Activated effector memory CD4-positive, alpha-beta T cell treated with anti-CD3 and anti-CD28 coated beads, Interleukin-2, amount 50 U/mL, for 16 hours (primary cell): ENCODE measurements around the gene SLC38A8.

ENCODE experiments used
- DNase-seq: peaks from one replicate; pipeline ENCODE4 v3.0.0-alpha.2; 2020

SLC38A8 gene

DNA sequence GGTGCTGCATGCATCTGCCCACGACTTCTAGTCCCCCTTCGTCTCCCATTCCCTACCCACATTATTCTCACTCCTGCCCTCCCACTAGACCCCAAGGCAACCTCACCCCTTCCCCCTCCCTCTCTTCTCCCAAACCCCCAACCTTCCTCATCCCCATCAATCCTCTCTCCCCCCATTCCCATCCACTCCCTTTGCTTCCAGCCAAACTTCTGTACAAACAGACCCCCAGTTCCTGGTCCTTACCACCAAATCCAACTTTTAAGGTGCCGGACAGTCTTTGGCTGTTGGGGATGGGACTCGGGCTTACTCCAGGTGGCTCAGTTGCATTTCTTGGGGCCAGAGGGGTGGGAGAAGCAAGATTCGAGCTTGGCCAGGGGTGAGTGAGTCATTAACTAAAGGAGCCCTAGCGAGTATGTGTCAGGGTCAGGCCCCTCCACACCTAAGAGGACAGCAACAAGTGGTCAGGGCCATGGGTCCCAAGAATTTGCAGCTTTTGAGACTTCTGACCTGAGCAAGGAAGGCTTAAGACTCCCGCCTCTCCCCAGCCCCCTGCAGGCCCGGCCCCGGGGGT is at the start of gene SLC38A8:
SLC38A8 (minus strand) TSS at position 488 of the 571 bp plus-strand sequence. CDS start 638 bp downstream, outside the sequence.
- DNase-seq = no peak

DNA sequence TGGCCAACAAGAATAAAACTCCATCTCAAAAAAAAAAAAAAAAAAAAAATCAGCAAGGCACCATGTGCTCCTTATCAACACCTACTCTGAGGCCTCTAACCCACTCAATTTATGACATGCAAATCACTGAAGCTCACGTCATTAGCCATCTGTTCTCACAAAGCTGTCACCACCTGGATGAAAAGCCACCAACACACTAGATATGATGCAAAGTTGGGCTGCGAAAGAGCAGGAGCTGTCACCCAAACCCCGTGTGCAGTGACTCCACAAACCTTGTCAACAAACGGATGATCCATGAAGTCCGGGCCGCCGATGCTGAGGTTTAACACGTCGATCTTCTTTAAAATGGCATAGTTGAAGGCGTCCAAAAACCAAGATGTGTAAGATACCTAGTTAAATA is 48.9 kb upstream of the SLC38A8 start:
- no peak for DNase-seq

DNA sequence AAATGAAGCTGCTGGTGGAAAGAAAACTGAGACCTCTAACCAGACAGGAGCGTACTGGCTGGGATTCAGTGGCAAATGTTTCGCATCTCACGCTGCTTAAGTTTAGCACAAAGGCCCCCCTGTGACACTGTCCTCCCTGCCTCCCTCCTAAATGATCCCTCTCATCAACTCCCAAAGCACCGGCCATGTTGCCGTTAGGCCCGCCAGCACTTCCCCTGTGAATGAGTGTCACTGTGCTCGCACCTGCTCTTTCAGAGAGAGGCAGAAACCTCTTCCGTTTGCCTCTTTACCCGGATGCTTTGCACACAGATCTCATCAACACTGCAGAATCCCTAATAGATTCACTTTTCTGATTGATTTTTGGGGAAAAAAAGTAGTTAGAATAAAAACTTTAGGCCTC is 47.6 kb upstream of the SLC38A8 start:
- no peak for DNase-seq

DNA sequence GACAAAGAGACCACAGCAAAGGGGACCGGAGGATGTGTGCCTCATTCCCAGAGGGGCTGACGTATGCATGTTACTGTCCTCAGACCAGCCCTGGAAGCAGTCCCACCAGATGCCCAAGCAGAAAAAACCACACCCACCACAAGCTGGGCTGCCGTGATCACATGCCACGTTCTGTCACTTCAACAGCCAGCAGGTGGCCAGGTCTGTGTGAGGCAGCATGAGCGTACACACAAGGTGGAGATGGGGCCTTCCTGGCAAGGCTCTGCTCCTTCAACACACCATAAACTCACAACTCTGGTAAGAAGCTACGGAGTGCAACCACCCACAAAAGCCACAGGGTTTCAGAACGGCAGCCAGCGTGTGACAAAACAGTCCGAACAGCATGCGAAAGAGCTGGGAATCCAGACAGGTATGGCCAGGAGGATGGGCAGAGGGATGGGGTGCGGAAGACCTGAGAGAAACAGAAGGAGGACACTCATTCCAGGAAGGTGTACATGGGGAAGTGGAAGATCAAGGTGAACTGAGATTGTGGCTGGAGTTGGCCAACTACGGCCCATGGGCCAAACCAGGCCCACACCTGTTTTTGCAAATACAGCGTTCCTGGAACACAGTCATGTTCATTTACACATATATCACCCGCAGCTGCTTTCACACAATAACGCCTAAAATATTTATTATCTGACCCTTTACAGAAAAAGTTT is 46.2 kb upstream of the SLC38A8 start:
- DNase-seq = peak; percentile 74

DNA sequence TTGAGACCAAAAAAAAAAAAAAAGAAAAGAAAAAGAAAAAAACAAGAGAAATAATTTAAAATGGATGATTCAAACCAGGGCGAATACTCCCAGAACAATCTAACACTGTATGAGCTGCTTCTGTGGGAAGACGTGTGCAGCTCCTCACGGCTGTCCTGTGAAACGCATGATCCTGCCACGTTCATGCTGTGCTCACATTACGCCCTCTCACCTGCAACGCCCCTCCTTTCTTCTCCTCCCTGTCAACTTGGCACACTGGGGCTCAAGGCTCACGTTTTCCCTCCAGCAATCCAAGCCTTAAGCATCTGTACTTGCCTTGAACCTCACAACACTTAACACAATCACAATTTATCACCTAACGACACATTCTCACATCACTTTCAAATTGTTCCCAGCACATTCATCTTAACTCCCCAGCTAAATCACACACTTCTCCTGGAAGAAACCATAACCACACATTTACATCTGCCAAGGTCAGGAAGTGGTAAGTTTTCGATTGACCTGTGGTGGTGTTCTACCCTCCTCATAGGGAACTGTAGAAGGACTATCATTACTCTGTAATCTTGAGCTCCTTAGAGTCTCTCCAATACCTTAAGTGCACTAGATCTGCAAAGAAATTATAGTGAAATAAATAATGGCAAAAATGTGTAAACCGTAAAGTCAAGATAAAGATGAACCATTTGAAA is 45.0 kb upstream of the SLC38A8 start:
- no peak for DNase-seq

DNA sequence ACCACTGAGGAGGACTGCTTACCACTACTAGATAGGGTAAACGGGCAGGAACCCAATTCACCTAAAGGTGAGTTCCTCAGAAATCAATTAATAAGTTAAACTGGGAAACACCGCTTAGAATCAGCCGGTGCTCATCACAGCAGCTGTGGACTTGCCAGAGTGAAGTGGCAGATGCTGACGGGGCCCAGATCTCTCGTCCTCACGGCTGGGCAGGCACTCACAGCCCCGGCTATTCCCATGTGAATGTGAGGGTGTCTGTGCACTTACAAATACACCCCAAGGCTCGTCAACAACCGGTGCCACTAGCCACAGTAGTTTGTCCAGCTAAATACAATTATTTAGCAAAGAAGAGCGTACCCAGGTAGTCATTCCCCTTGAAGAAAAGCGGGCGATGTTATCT is 44.4 kb upstream of the SLC38A8 start:
- DNase-seq = no peak

DNA sequence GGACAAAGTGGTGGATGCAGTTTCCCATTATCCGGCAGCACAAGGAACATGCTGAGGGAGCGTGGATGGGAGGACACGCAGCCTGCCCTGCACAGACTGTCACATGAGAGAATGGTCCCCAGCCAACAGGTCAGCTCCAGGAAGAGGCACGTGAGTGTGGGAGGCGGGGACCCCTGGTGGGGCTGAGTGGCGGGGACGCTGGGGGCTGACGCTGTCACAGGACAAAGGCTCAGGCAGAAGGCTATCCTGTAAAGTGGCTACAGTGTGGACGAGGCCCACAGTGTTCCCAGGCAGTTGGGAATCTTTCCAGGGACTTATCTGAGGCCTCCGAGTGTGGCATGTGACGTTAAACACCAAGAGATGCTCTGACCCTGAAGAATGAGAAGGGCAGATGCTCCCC is 43.7 kb upstream of the SLC38A8 start:
- no peak for DNase-seq

DNA sequence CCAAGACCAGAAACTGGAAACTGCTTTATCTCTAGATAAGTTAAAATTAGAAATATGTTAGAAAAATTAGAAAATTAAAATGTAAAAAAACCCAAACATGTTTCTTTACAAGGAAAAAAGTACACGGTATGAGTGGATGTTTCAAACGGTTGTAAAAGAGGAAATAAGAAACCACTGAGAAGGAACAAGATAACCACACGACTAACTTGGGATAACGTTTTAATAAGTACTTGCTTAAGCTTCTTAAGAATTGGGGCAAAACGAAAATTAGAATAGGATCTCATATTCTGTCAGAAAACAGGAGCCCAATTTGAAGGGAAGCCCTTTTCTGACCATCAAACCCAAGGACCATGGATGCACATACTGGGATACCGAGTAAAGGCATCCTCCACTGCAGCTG is 43.2 kb upstream of the SLC38A8 start:
- no peak for DNase-seq

DNA sequence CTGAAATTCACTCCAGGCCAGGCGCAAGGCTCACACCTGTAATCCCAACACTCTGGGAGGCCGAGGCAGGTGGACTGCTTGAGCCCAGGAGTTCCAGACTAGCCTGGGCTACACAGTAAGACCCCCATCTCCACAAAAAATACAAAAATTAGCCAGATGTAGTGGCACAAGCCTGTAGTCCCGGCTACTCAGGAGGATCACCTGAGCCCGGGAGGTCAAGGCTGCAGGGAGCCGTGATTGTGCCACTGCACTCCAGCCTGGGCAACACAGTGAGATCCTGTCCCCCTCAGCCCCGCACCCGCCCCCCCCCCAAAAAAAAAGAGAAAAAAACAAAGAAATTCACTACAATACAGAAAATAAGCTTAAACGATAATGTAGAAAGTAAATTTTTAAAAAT is 42.7 kb upstream of the SLC38A8 start:
- DNase-seq = no peak

DNA sequence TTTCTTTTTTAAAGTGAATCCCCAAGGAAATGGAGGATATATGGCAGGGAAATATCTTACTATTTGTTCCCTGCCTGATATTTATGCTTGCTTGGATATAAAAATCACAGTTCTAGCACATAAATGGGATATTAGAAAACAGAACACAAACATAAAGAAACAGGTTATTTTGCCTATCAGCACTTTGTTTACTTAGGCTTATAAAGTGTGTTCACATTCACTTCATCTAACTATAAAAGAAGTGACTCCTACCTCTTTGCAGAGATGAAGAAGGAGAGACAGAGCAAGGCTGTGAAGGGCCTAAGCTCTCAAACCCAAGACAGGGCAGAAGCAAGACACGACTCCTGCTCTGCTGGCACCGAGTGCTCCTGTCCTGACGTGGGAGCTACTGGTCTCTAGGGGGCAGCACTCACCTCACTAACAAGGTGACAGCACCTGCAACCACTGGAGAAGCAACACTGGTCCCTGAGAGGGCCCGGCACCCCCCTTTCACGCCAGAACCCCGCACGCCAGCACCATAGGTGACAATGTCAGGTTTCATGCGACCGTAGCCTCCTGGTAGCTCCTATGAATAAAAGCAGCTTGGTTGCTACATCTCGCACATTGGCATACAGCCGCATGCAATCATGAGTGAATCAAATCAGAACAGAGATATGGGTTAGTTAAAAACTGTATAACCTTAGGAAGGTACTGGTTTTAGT is 42.1 kb upstream of the SLC38A8 start:
- peak; percentile 88 for DNase-seq

DNA sequence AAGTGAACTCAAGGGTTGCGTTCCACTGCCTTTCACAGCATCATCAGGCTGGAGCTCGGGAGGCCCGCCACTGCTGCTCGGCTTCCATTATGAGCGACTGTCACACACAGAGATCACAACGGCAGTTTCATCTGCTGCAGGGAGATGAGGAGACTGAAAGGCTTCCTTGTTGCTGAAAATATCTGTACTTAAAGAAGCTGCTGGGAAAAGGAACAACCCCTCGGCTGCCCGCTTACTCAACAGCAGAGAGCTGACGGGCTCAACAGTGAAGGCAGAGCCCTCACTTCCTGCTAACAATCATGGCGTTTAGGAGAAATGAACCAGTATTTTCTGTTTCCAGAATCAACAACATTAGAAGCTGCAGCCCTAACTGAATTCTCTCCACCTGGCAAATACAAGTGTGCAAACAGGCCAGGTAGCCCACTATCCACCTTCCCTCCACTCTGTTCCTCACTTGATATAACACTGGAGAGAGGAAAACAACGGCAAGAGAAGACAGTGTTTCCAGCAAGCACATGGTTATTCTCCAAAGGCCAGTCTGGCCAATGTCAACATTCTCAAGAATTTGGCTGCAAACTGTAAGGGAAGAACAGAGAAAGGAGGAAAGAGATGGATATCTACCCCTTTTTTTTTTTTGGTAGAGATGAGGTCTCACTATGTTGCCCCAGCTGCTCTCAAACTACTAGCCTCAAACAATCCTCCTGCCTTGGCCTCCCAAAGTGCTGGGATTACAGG is 40.4 kb upstream of the SLC38A8 start:
- no peak for DNase-seq

DNA sequence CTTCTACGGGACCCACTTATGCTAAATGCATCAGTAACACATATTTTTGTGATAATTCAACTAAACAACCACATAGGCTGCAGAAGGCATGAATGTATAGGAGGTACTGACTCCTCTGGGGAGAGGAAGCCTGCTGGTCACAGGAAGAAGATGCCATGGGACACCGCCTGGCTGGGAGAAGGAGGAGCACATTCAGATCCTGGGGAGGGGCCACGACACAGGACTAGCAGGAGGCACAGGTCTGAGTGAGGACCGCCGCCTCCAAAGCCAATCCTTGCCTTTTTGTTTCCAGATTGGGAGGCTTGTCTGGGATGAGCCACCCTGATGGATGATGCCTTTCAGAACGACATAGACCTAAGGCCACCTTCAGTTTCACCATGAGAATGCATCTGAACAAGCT is 39.5 kb upstream of the SLC38A8 start:
- DNase-seq = no peak

DNA sequence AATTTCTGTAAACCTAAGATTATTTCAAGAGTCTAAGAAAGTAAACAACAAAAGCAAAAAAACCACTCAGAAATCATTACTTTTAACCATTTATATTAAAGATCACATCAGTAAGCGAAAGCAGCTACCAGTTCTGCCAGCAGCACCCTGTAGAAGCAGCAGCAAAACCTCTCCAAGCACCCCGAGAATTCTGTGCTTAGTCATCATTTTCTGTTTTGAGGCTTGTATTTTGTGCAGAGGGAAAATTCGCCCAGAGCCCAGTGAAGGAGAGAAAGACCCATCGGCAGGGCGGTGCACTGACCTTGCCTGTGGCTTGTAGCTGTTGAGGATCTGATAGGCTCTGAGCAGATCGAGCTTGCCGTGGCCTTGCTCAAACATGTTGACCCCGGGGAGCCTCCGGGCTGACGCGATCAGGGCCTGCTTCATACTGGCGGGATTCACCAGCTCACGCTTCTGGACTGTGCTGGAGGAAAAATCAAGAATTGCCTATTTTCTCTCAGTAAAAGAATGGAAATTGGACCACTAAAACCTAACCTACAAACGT is 38.9 kb upstream of the SLC38A8 start:
- no peak for DNase-seq

DNA sequence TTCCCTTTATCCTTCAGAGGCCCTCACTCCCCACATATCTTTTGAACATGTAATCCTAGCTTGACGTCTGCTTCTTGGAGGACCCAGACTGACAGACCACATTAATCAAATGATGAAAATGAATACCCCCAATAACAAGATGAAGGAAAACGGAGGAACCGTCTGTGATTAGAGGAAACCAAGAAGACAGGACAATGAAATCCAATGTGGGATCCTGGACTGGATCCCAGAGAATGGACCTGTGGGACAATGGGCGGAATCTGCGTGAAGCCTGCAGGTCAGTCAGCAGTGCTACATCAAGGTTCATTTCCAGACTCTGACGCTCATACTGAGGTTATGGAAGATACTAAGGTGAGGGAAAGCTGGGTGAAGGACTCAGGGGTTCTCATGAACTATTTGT is 38.2 kb upstream of the SLC38A8 start:
- DNase-seq = no peak

DNA sequence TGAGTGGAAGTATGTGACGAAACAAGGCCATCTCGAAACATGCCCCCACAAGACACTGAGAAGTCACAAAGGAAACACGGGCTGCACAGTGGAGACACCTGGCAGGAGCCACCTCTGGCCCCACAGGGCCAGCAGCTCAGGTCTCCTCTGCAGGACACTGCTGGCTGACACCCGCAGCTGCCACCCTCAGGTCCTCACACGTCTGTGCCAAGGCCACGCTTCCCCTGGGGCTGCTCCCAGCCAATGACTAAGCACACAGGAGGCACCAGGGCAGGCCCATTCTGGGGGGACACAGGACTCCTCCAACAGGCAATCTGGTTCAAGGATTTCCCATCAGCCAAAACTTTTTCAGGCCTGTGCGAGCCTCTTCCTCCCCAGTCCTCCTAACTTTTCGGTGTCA is 37.8 kb upstream of the SLC38A8 start:
- no peak for DNase-seq

DNA sequence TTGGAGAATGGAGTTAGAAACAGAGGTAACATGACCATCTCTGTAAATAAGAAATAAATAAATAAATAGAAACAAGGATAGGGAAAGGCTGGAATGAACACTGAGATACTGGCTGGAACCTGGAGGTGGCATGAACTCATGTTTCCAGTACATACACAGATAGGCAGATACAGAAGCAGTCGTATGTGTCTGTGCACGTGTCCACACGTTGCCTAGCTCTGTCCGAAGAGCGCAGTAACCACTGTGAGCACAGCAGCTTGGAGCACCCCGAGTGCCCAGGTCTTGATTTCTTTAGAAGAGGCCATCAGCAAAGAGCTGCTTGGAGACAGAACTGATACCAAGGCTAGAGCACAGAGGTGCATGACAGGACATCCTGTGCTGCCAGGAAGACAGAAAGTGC is 37.1 kb upstream of the SLC38A8 start:
- DNase-seq = no peak

DNA sequence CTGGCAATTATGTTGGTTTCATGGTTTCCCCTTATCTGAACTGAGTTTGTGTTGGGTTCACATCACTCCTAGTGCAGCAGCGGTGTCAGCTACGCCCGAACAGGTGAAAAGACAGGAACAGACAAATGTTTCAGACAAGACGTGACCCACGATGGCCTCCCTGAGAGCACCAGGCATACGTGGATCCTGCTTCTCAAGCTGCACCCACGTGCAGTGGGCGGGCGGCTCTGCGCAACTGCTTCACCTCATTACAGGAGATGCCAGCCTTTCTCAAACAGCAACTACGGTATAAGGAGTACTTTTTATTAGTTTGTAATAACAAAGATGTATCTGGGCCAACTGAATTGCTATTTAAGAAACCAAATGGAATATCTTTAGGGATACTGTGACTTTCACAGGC is 32.8 kb upstream of the SLC38A8 start:
- DNase-seq = no peak

DNA sequence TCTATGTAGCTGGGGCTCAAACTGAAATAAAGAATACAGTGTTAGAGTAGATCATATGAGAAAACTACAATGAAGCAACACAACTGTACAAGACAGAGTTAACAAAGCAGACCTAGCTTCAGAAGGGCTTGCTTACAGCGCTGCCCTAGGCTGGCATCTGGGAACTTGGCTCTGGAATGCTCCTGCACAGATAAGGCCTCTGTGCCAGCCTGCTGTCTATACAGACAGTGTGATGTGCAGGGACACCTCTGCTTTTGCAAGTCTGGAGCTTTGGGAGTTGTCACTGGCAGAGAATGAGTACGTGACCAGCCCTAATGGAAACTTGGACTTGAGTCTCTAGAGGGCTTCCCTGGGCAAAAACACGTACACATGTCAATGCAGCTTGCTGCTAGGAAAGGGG is 32.1 kb upstream of the SLC38A8 start:
- DNase-seq = no peak

DNA sequence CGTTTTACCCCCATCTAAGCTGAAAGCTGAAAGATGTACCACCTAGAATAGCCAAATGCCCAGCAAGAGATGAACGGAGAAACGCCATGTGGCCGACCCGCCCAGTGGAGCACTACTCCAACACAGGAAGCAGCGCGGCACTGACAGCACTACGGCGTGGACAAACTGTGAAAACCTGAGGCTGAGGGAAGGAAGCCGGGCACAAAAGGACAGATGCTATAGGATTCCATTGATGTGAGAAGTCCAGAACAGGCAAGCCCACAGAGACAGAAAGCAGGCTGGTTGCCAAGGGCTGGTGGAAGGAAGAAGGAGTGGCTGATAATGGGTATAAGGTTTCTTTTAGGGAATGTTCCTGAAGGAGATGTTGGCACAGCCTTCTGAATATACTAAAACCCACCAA is 29.4 kb upstream of the SLC38A8 start:
- no peak for DNase-seq

DNA sequence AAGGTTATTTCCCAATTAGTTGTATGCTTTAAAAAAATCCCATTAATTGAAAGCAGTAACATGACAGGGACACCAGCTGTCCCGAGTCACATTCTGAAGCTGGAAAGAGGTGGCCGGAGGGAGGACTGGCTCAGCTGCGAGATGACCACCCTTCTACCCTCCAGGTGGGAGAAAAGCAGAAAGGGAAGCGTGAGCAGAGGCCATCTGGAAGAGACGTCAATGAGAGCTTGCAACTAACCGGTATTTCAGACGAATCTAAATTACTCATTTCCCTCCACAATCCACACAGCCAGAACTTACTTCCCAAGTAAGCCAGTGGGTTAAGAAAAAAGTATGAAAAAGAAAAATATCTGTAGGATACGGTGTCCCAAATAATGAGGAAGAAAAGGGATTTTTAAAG is 28.5 kb upstream of the SLC38A8 start:
- DNase-seq = no peak

DNA sequence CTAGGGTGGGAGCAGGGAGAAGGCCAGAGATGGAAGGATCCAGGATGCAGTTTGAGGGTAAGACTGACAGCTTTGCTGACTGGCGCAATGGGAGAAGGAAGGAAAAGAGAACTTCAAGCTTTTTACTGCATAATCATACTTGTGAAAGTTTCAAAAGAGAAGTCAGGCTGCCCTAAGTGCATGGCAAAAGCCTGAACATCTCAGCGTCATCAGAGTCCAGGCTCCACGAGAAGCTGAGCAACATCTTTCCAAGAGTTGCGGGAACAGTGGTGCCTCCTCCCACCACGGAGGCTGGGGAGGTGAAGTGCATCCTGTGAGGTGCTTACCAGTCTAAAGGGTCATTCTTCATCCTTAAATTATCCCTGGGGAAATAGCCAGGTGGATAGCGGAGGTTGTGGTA is 26.9 kb upstream of the SLC38A8 start:
- DNase-seq = no peak

DNA sequence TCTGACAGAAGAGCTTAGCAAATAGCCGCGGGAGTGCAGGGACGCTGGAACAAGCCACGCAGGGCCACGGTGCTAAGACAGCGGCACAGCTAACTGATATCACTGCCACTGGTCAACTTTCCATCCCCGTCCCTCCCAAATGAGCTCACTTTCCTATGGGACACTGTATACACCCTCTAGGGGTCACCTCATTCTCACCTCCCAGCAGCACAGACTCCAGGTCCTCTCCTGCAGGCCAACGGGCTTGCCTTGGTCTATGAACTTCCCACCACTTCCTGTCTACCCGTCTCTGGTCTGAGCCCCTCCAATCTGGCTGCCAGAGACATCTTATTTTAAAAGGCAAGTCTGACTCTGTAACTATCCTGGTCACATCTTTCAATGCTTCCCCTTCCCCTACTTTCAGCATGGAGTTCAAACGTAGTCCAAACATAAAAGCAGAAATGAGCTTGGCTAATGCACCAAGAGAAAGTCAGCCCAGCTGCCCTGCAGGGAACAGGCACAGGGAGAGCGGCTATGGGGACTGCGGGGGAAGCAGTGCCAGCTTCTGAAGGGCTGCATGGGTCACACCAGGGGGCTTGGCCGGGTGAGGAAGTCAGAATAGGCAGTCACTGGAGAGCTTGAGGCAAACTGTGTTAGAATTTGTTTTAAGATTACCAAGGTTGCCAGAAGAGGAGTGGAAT is 26.3 kb upstream of the SLC38A8 start:
- no peak for DNase-seq
